SK-N-SH (cell line): Measurements from ENCODE around the gene NEGR1. TPM values are rescaled to one million over a fixed set of nuclear protein-coding genes. Genes with fewer than 3 reads are reported as not detected.

ENCODE experiments used
- CTCF ChIA-PET: fragments of 300-600, 350-600 bp; formaldehyde crosslinking; extraction: SDS; loops from one replicate; lab custom pipeline; 2021; lab: Yijun Ruan, JAX
- POLR2A ChIA-PET: fragments of 350-600 bp; sonication (Branson Sonifier 250); formaldehyde crosslinking; extraction: SDS; loops from one replicate; lab custom pipeline; 2020; ENCODE audit warnings: antibody characterized with exemption, inconsistent platforms; lab: Yijun Ruan, JAX
- DNase-seq: peaks from one replicate; pipeline ENCODE4 v3.0.0; 2012
- H2AFZ ChIP-seq: fragments of 200-600 bp; sonication (generic); 2 replicates; pipeline ENCODE4 v1.8.1; 2016; ENCODE audit warnings: antibody characterized with exemption, mild to moderate bottlenecking, low read depth
- H3F3A ChIP-seq: fragments of 200-600 bp; sonication (generic); replicated peaks from 2 replicates; pipeline ENCODE3; 2016; ENCODE audit warnings: antibody characterized with exemption, mild to moderate bottlenecking; ENCODE audit not compliant: insufficient read depth
- H3K27ac ChIP-seq, 2 experiments: fragments of 200-500 bp in 1 of 2; fragments of 200-600 bp in 1 of 2; sonication (Bioruptor generic) in 1 of 2; sonication (generic), shearing (Covaris generic) in 1 of 2; 2 replicates each; pipeline versions ENCODE4 v1.5.1 to v1.6.1; 2014 to 2016; ENCODE audit warnings: low read depth in 2 of 2, inconsistent platforms in 1 of 2, low read length in 1 of 2, mild to moderate bottlenecking in 1 of 2, mixed read lengths in 1 of 2
- H3K27me3 ChIP-seq: fragments of 200-600 bp; sonication (generic), shearing (Covaris generic); 2 replicates; pipeline ENCODE4 v1.6.1; 2016; ENCODE audit warnings: mixed run types; ENCODE audit not compliant: insufficient read depth
- H3K36me3 ChIP-seq, 2 experiments: fragments of 200-500 bp in 1 of 2; fragments of 200-600 bp in 1 of 2; sonication (Bioruptor generic) in 1 of 2; sonication (generic) in 1 of 2; replicated peaks in 1 of 2; 2 replicates each; pipeline versions ENCODE3 to v1.5.1; 2014 to 2016; ENCODE audit warnings: low read length in 1 of 2, mild to moderate bottlenecking in 1 of 2; ENCODE audit not compliant: insufficient read depth in 2 of 2, control insufficient read depth in 1 of 2
- H3K4me1 ChIP-seq, 2 experiments: fragments of 200-500 bp in 1 of 2; fragments of 200-600 bp in 1 of 2; sonication (Bioruptor generic) in 1 of 2; sonication (generic), shearing (Covaris generic) in 1 of 2; 2 replicates each; pipeline versions ENCODE4 v1.5.1 to v1.6.1; 2014 to 2016; ENCODE audit warnings: low read depth in 1 of 2, low read length in 1 of 2, mixed run types in 1 of 2; ENCODE audit not compliant: insufficient read depth in 2 of 2, control insufficient read depth in 1 of 2
- H3K4me2 ChIP-seq: fragments of 200-600 bp; sonication (generic), shearing (Covaris generic); 2 replicates; pipeline ENCODE4 v1.6.1; 2017; ENCODE audit warnings: mixed run types
- H3K4me3 ChIP-seq, 2 experiments: fragments of 200-500 bp in 1 of 2; fragments of 200-600 bp in 1 of 2; sonication (Bioruptor generic) in 1 of 2; sonication (generic), shearing (Covaris generic) in 1 of 2; 2 replicates each; pipeline versions ENCODE4 v1.5.1 to v1.8.1; 2014 to 2016; ENCODE audit warnings: low read depth in 2 of 2, inconsistent platforms in 1 of 2, low read length in 1 of 2, mild to moderate bottlenecking in 1 of 2, mixed read lengths in 1 of 2, moderate library complexity in 1 of 2
- H3K79me2 ChIP-seq: fragments of 200-600 bp; sonication (generic); 2 replicates; pipeline ENCODE4 v1.8.1; 2017; ENCODE audit warnings: mild to moderate bottlenecking; ENCODE audit not compliant: insufficient read depth
- H3K9ac ChIP-seq: fragments of 200-600 bp; sonication (generic); 2 replicates; pipeline ENCODE4 v1.6.1; 2017; ENCODE audit warnings: mixed run types
- H3K9me2 ChIP-seq: fragments of 200-600 bp; sonication (generic); 2 replicates; pipeline ENCODE4 v1.6.1; 2017; ENCODE audit warnings: mixed run types
- H3K9me3 ChIP-seq: fragments of 200-600 bp; sonication (generic); 2 replicates; pipeline ENCODE4 v1.6.1; 2017; ENCODE audit warnings: mixed run types, mild to moderate bottlenecking, moderate library complexity
- H4K20me1 ChIP-seq: fragments of 200-600 bp; sonication (generic); 2 replicates; pipeline ENCODE4 v1.6.1; 2017; ENCODE audit warnings: mild to moderate bottlenecking, mixed run types; ENCODE audit not compliant: insufficient read depth
- EP300 ChIP-seq, 2 experiments: IDR thresholded peaks; 2 replicates each; pipeline versions ENCODE4 v1.4.0 to v1.6.1; 2012; ENCODE audit warnings: borderline replicate concordance in 1 of 2, low read depth in 1 of 2, low read length in 1 of 2
- FOXJ3 ChIP-seq: sonication (generic); formaldehyde crosslinking; IDR thresholded peaks from 2 replicates; pipeline ENCODE4 v1.5.1; 2020; ENCODE audit warnings: mild to moderate bottlenecking, missing genetic modification reagents
- FOXM1 ChIP-seq: IDR thresholded peaks from 2 replicates; pipeline ENCODE4 v1.4.0; 2012; ENCODE audit warnings: low read depth, mild to moderate bottlenecking
- GABPA ChIP-seq: IDR thresholded peaks from 2 replicates; pipeline ENCODE4 v1.4.0; 2012; ENCODE audit warnings: low read depth, mild to moderate bottlenecking
- GATA2 ChIP-seq: sonication (generic); formaldehyde crosslinking; IDR thresholded peaks from 2 replicates; pipeline ENCODE4 v1.5.0; 2020; ENCODE audit warnings: mild to moderate bottlenecking, missing genetic modification reagents
- IRF3 ChIP-seq: fragments of 150-350 bp; IDR thresholded peaks from 2 replicates; pipeline ENCODE4 v1.6.1; 2016; ENCODE audit warnings: mild to moderate bottlenecking, low read depth, low read length
- JUND ChIP-seq: IDR thresholded peaks from 2 replicates; pipeline ENCODE4 v1.4.0; 2012
- MEF2A ChIP-seq: IDR thresholded peaks from 2 replicates; pipeline ENCODE4 v1.4.0; 2012; ENCODE audit warnings: low read depth, borderline replicate concordance
- MXI1 ChIP-seq: IDR thresholded peaks from 2 replicates; pipeline ENCODE4 v1.6.1; 2012; ENCODE audit warnings: mild to moderate bottlenecking, low read depth, low read length, improper control_type of control experiment
- NRF1 ChIP-seq: IDR thresholded peaks from 2 replicates; pipeline ENCODE4 v1.6.1; 2012; ENCODE audit warnings: low read depth, mild to moderate bottlenecking, low read length
- PBX3 ChIP-seq: IDR thresholded peaks from 2 replicates; pipeline ENCODE4; 2012
- POLR2AphosphoS5 ChIP-seq: IDR thresholded peaks from 2 replicates; pipeline ENCODE4 v1.6.1; 2012; ENCODE audit warnings: low read depth, low read length
- RAD21 ChIP-seq: IDR thresholded peaks from 2 replicates; pipeline ENCODE4 v1.6.1; 2012; ENCODE audit warnings: mild to moderate bottlenecking, low read length
- RFX5 ChIP-seq: IDR thresholded peaks from 2 replicates; pipeline ENCODE4 v1.6.1; 2012; ENCODE audit warnings: mild to moderate bottlenecking, improper control_type of control experiment, low read length
- SMC3 ChIP-seq: IDR thresholded peaks from 2 replicates; pipeline ENCODE4 v1.6.1; 2012; ENCODE audit warnings: low read depth, low read length, improper control_type of control experiment
- TAF1 ChIP-seq: IDR thresholded peaks from 2 replicates; pipeline ENCODE4 v1.6.1; 2012; ENCODE audit warnings: low read depth, mild to moderate bottlenecking, low read length, moderate library complexity, borderline replicate concordance
- TCF12 ChIP-seq: IDR thresholded peaks from 2 replicates; pipeline ENCODE4 v1.4.0; 2012
- TEAD4 ChIP-seq: IDR thresholded peaks from 2 replicates; pipeline ENCODE4 v1.4.0; 2012; ENCODE audit warnings: mild to moderate bottlenecking, borderline replicate concordance; ENCODE audit not compliant: insufficient read depth
- USF1 ChIP-seq: IDR thresholded peaks from 2 replicates; pipeline ENCODE4 v1.4.0; 2012; ENCODE audit warnings: low read depth, borderline replicate concordance
- YY1 ChIP-seq: IDR thresholded peaks from 2 replicates; pipeline ENCODE4 v1.4.0; 2012; ENCODE audit warnings: low read depth, mild to moderate bottlenecking
- WGBS: methylation state at CpG from one replicate; pipeline ENCODE4 v1.1.6; 2017; ENCODE audit warnings: low lambda C conversion rate; 5-methylcytosine and 5-hydroxymethylcytosine counted together
- polyA plus RNA-seq, 3 experiments: library from polyadenylated mRNA; depleted of rRNA; stranded (reverse); fragments of >200 nt; gene quantifications; 2 replicates each; pipeline ENCODE4 v1.2.3, GENCODE V29; 2012

Gene NEGR1
- polyA plus RNA-seq, 1 of the 3 experiments (the other 2 are of a cell fraction): 0.21 TPM

- Histone ChIP-seq H3K27ac (no peak overlapping the region), H2AFZ (no peak overlapping the region), H3K9me3 (no peaks in the 10 kb centered on the region), H3K4me3 (no peak overlapping the region), H3K9ac (no peak overlapping the region), H3K4me2 (no peak overlapping the region), H3F3A (no peaks in the 10 kb centered on the region), H3K4me1 (0 out of 4 replicates have a peak, but pooled peaks cover 0 to 10% of the 10 kb centered on the region in 2 experiments), H3K36me3 (no peaks in the 10 kb centered on the region), H4K20me1 (no peaks in the 10 kb centered on the region), H3K9me2 (no peaks in the 10 kb centered on the region), H3K27me3 (no peaks in the 10 kb centered on the region), H3K79me2 (no peaks in the 10 kb centered on the region; the same call in 1 of the 2 replicates)
- CTCF ChIA-PET: no interaction called here
- POLR2A ChIA-PET: no interaction called here
- DNase-seq: no peak
- WGBS: 44% methylated on average over 1 of the region's 1 CpG
- TF ChIP-seq TCF12: no peak
- no peak for TF ChIP-seq NRF1
- no peak for TF ChIP-seq EP300 (IDR thresholded peaks at IDR 0.05; ENCODE audit: borderline replicate concordance in 1 of 2, low read depth in 1 of 2, low read length in 1 of 2)
- TF ChIP-seq FOXM1: no peak
- no peak for TF ChIP-seq RAD21
- no peak for TF ChIP-seq MXI1
- TF ChIP-seq SMC3: no peak
- TF ChIP-seq YY1: no peak
- TF ChIP-seq USF1: no peak
- TF ChIP-seq RFX5: no peak
- TF ChIP-seq PBX3: no peak
- no peak for TF ChIP-seq GABPA
- no peak for TF ChIP-seq POLR2AphosphoS5
- no peak for TF ChIP-seq JUND
- TF ChIP-seq GATA2: no peak
- TF ChIP-seq FOXJ3 (CRISPR knock-in tag): no peak
- TF ChIP-seq TAF1: no peak
- TF ChIP-seq MEF2A: no peak
- TF ChIP-seq IRF3: no peak
- TF ChIP-seq TEAD4: no peak
Observed at GRCh38 chr1:71351438-71351837, 930.9 kb downstream of the NEGR1 start.
